Osteoblast (primary cell): ENCODE results near the gene RALBP1. TPM values are rescaled to one million over a fixed set of nuclear protein-coding genes. Genes with fewer than 3 reads are reported as not detected.

Experiments
- DNase-seq: peaks from one replicate; pipeline ENCODE4 v3.0.0; 2011; ENCODE audit warnings: low spot score, mixed read lengths; ENCODE audit not compliant: insufficient read length; ENCODE audit errors: missing footprints
- H2AFZ ChIP-seq: 2 replicates; pipeline ENCODE4 v1.6.0; 2011; ENCODE audit warnings: mild to moderate bottlenecking, low read length
- H3K27ac ChIP-seq: 2 replicates; pipeline ENCODE4 v1.5.1; 2011; ENCODE audit warnings: mild to moderate bottlenecking, low read depth, low read length, moderate library complexity
- H3K27me3 ChIP-seq: 2 replicates; pipeline ENCODE4 v1.6.0; 2012; ENCODE audit warnings: mild to moderate bottlenecking, control low read depth, inconsistent platforms, low read length, moderate library complexity; ENCODE audit not compliant: insufficient read depth
- H3K36me3 ChIP-seq: 2 replicates; pipeline ENCODE4 v1.5.1; 2011; ENCODE audit warnings: mild to moderate bottlenecking, low read length, control low read depth, moderate library complexity; ENCODE audit not compliant: insufficient read depth
- H3K4me1 ChIP-seq: 2 replicates; pipeline ENCODE4 v1.5.1; 2011; ENCODE audit warnings: mild to moderate bottlenecking, low read length, control low read depth, moderate library complexity; ENCODE audit not compliant: insufficient read depth
- H3K4me2 ChIP-seq: 2 replicates; pipeline ENCODE4 v1.6.0; 2011; ENCODE audit warnings: mild to moderate bottlenecking, low read length; ENCODE audit not compliant: insufficient read depth
- H3K4me3 ChIP-seq: fragments of 200-600 bp; sonication (generic); 3 replicates; pipeline ENCODE4 v1.5.1; 2012; ENCODE audit warnings: mild to moderate bottlenecking, low read length, inconsistent platforms; ENCODE audit not compliant: insufficient read depth
- H3K79me2 ChIP-seq: 2 replicates; pipeline ENCODE4 v1.6.0; 2012; ENCODE audit warnings: mild to moderate bottlenecking, low read length, control low read depth, inconsistent platforms; ENCODE audit not compliant: insufficient read depth
- H3K9me3 ChIP-seq: 2 replicates; pipeline ENCODE4 v1.5.1; 2011; ENCODE audit warnings: low read depth, low read length, control low read depth
- H4K20me1 ChIP-seq: 2 replicates; pipeline ENCODE4 v1.6.0; 2012; ENCODE audit warnings: mild to moderate bottlenecking, low read length, control low read depth; ENCODE audit not compliant: insufficient read depth
- total RNA-seq: library from RNA; depleted of rRNA; stranded (reverse); fragments of >200 nt; gene quantifications from 2 replicates; pipeline ENCODE4 v1.2.3, GENCODE V29; 2012
- TF ChIP-seq, protein P1 (sequence below): IDR thresholded peaks from 2 replicates; pipeline ENCODE4 v1.5.1; 2011; ENCODE audit warnings: mild to moderate bottlenecking, low read depth, low read length, moderate library complexity; ENCODE audit errors: extremely low read depth

RALBP1 gene
- total RNA-seq, 1 donor: 90.8 TPM

DNA sequence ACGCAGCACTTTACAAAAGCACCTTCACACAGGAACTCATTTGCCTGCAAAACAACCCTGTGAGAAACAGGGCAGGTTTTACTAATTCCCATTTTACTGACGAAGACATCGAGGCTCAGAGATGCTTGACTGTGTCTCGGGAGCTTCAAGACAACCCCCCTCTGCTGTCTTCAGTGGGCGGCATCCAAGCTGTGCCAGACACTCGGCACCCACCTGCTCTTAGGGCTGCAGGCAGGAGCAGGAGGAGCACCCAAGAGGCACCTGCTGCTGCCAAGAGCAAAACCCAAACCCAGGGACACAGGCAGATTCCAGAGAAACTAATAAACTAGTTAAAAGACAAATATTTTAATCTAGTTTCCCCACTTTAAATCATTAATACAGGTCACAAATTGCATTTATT lies 71.2 kb downstream of the RALBP1 start:
- Histone ChIP-seq H2AFZ (no peak overlapping the region), H3K4me2 (no peak overlapping the region), H3K9me3 (no peaks in the 10 kb centered on the region), H3K4me3 (no peak overlapping the region), H3K27ac (no peak overlapping the region), H4K20me1 (peaks cover 12% of the 10 kb centered on the region), H3K79me2 (peaks cover 3% of the 10 kb centered on the region), H3K36me3 (peaks cover 52% of the 10 kb centered on the region), H3K27me3 (no peaks in the 10 kb centered on the region), H3K4me1 (no peaks in the 10 kb centered on the region)
- TF ChIP-seq, protein P1, sequence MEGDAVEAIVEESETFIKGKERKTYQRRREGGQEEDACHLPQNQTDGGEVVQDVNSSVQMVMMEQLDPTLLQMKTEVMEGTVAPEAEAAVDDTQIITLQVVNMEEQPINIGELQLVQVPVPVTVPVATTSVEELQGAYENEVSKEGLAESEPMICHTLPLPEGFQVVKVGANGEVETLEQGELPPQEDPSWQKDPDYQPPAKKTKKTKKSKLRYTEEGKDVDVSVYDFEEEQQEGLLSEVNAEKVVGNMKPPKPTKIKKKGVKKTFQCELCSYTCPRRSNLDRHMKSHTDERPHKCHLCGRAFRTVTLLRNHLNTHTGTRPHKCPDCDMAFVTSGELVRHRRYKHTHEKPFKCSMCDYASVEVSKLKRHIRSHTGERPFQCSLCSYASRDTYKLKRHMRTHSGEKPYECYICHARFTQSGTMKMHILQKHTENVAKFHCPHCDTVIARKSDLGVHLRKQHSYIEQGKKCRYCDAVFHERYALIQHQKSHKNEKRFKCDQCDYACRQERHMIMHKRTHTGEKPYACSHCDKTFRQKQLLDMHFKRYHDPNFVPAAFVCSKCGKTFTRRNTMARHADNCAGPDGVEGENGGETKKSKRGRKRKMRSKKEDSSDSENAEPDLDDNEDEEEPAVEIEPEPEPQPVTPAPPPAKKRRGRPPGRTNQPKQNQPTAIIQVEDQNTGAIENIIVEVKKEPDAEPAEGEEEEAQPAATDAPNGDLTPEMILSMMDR: no peak
- DNase-seq: peak; percentile 47

DNA sequence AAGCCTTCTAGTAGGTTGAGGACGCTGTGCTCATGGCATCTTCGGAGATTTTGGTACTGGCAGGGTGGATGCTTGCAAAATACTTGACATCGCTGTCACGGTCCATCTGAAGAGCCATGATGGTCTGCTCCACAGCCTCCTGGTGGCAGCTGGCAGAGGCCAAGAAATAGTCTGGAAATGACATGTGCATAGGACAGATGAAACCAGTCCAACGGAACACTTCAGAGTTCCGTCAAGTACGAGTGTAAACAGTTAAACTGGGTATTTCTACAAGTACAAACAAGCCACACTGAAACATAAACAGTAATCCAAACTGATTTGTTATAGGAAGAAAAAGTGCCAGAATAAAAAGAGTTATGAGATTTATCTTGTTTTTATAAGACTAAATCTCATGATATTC lies 72.5 kb downstream of the RALBP1 start:
- H3K79me2 ChIP-seq: peaks cover 14% of the 10 kb centered on the region
- peaks cover 64% of the 10 kb centered on the region for H3K36me3 ChIP-seq
- peaks cover 17% of the 10 kb centered on the region for H4K20me1 ChIP-seq
- H3K27ac ChIP-seq: no peak overlapping the region
- no peaks in the 10 kb centered on the region for H3K27me3 ChIP-seq
- no peak overlapping the region for H3K4me3 ChIP-seq
- H3K4me2 ChIP-seq: no peak overlapping the region
- no peaks in the 10 kb centered on the region for H3K4me1 ChIP-seq
- H2AFZ ChIP-seq: no peak overlapping the region
- H3K9me3 ChIP-seq: no peaks in the 10 kb centered on the region
- DNase-seq: no peak
- TF ChIP-seq, protein P1: no peak

DNA sequence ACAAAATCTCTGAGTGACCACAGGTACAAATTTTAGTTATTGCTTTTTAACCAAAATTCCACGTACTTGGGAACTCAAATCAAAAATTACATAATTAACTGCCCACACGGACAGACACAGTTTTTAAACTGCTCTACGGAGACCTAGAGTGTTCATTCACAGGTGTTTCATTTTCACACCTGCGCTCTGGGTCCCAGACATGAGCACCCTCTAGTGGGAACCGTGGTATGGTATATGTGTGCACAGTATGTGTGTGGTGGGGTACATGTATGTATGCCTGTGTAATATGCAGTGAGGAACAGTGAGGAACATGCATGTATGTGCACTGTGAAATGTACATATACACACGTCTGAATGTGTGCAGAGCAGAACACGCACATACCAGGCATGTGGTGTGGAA lies 74.1 kb downstream of the RALBP1 start:
- peak; percentile 52 for DNase-seq
- Histone ChIP-seq H3K79me2 (peaks cover 15% of the 10 kb centered on the region), H3K27ac (no peak overlapping the region), H3K27me3 (no peaks in the 10 kb centered on the region), H3K4me1 (no peaks in the 10 kb centered on the region), H3K36me3 (peaks cover 78% of the 10 kb centered on the region), H3K4me2 (no peak overlapping the region), H2AFZ (no peak overlapping the region), H3K4me3 (no peak overlapping the region), H3K9me3 (no peaks in the 10 kb centered on the region), H4K20me1 (peaks cover 17% of the 10 kb centered on the region)
- TF ChIP-seq, protein P1: peak; percentile 16

DNA sequence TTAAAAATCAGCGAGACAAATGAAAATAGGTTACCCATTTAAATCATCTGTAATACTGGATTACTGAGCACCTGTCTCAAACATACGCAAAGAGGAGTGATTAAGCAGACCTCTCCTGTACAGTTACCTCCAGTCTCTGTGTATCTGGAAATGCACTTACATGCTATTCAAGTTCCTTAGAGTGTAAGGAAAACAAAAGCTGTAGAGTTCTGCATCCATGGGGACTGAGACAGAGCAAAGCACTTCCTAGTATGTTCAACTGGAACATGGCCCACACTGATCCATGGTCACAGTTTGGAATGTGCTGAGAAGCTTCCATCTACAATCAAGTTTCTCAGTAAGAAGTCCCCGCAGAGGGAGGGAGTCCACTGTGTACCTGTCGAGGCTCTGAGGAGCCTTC lies 75.1 kb downstream of the RALBP1 start:
- no peak overlapping the region for H3K4me2 ChIP-seq
- no peak overlapping the region for H3K4me3 ChIP-seq
- H3K27me3 ChIP-seq: no peaks in the 10 kb centered on the region
- H3K27ac ChIP-seq: no peak overlapping the region
- H3K79me2 ChIP-seq: peaks cover 15% of the 10 kb centered on the region
- H3K9me3 ChIP-seq: no peaks in the 10 kb centered on the region
- DNase-seq: peak; percentile 45
- peaks cover 13% of the 10 kb centered on the region for H4K20me1 ChIP-seq
- peaks cover 83% of the 10 kb centered on the region for H3K36me3 ChIP-seq
- no peak overlapping the region for H2AFZ ChIP-seq
- H3K4me1 ChIP-seq: no peaks in the 10 kb centered on the region
- TF ChIP-seq, protein P1: no peak
